ENCODE data around the gene FPR3.

GRCh38 chr19:51873097-51873496 is 78.1 kb downstream of the FPR3 start:
- no peak for TF ChIP-seq EZH2 (IDR thresholded peaks at IDR 0.05; ENCODE audit: borderline replicate concordance, low read depth, low read length, severe bottlenecking)
- no peak for TF ChIP-seq CTCF (IDR thresholded peaks at IDR 0.05; ENCODE audit: extremely low read depth in 1 of 2, insufficient read depth in 1 of 2, low read depth in 1 of 2, low read length in 2 of 2)
- no peak for TF ChIP-seq POLR2A (IDR thresholded peaks at IDR 0.05; ENCODE audit: low read depth, low read length)

All from endothelial cell of umbilical vein (primary cell).